Stimulated activated CD8-positive, alpha-beta memory T cell treated with anti-CD3 and anti-CD28 coated beads, Interleukin-4, amount 100 ng/mL, for 48 hours (primary cell): ENCODE data around the gene G2E3.
A peak's percentile ranks its signal among the peaks of the same experiment; 100 is the strongest.
"Not testable (repeated sequence)": the region's sequence is repeated elsewhere in the genome, so short reads cannot be mapped to it uniquely, and the experiment has no call there.

Experiments used
- DNase-seq: peaks from one replicate; pipeline ENCODE4 v3.0.0-alpha.2; 2020

Gene G2E3

DNA sequence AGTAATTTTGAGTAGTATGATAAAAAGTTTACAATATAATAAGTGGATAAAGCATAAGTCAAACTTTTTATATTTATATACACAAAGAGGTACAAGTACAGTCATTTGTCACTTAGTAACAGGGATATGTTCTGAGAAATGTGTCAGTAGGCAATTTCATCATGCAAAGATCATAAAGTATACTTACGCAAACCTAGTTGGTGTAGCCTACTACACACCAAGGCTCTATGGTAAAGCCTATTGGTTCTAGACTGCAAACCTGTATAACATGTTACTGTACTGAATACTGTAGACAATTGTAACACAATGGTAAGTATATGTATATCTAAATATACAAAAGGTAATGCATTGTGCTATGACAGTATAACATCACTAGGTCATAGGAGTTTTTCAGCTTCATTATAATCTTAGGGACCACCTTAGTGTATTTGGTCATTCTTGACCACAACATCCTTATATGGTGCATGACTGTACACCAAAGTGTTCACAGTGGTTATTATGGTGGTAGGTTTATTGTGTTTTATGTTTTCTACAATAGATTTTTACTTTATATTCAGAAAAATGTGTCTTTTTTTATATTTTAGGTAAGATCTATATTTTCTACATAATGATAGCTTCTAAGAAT, 48.3 kb downstream of the G2E3 start:
- DNase-seq, result no peak

DNA sequence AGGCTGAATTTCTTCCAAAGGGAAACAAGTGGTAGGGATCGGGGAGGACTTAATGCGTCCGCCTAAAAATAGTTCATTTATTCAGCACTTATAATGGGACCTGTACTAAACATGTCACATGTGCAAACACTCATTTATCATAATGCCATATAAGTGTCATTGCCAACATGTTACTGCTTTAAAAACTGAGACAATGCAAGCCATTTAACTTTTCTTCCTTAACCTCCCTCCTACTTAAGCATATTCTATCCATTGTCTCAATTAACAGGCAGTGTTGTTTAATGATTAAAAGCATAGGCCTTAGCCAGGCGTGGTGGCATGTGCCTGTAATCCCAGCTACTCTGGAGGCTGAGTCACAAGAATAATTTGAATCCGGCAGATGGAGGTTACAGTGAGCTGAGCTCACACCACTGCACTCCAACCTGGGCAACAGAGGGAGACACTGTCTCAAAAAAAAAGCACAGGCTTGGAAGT, 49.6 kb downstream of the G2E3 start:
- no peak for DNase-seq

DNA sequence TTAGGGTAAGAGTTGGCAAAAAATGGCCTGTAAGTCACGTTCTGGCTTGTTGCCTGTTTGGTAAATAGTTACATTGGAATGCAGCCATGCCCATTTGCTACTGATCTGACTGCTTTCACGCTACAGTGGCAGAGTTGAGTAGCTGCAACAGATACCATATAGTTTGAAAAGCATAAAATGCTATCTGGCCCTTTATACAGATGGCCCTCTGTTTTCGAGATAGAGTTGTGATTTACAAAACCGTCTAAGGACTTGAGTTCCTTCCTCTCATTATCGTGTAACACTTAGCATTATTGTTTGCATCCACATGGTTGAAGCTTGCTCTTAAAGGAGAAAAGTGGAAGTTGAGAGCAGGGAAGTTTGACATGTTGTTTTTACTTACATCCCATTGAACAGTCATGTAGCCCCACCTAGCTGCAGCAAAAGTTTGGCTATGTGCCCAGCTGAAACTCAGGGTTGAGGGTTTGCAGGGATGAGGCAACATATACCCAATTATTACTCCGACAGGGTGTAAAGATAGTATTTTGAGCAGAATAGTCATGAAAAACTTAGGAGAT, 51.9 kb downstream of the G2E3 start:
- peak; percentile 33 for DNase-seq

DNA sequence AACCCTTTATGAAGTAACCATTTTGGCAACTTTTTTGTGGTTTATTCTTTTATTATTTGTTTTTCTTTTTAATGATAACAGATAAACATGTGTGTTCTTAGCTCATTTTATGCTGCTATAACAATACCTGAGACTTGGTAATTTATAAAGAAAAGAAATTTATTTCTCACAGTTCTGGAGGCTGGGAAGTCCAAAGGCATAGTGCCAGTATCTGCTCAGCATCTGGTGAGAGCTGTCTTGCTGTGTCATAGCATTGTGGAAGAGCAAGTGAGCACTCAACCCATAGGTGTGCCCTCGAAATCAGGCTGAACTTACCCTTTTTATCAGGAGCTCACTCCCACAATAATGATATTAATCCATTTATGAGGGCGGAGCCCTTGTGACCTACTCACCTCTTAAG, 55.2 kb downstream of the G2E3 start:
- DNase-seq, result no peak

DNA sequence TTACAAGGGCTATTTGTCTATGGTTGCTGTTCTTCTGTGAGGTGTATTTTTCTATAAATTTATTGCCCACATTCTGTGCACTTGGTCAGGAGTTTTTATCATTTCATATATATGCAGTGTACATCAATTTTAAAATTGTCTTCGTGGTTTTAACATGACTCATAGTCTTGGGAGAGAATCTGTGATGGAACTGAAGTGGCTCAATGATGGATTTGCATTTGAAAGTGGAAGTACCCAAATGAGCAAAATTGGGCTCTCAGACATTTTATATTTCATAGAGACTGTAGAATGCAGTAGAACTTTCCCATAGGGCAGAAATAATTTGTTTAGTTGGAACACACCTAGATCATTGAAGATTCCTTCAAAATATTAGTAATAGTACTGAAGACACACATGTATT, 61.2 kb downstream of the G2E3 start:
- no peak for DNase-seq

DNA sequence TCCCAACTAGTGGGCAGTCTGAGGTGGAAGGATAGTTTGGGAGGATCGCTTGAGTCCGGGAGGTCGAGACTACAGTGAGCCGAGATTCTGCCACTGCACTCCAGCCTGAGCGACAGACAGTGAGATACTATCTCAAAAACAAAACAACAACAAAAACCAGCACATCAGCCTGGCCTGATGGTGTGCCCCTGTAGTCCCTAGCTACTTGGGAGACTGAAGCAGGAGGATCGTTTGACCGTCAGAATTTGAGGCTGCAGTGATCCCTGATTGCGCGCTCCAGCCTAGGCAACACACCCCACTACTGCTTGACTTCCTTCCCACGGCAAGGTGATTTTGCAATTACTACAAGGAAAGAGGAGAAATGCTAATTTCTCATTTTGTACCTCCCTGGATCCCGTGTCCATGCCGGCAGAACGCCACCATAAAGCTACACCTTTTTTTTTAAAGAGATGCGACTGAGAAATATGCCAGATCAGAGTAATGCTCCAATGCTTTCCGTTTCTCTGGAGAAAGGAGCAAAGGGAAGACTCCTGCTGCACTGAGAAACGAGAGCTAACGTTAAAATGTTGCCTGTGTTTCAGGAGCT, 62.5 kb downstream of the G2E3 start:
- DNase-seq, result peak; percentile 28

DNA sequence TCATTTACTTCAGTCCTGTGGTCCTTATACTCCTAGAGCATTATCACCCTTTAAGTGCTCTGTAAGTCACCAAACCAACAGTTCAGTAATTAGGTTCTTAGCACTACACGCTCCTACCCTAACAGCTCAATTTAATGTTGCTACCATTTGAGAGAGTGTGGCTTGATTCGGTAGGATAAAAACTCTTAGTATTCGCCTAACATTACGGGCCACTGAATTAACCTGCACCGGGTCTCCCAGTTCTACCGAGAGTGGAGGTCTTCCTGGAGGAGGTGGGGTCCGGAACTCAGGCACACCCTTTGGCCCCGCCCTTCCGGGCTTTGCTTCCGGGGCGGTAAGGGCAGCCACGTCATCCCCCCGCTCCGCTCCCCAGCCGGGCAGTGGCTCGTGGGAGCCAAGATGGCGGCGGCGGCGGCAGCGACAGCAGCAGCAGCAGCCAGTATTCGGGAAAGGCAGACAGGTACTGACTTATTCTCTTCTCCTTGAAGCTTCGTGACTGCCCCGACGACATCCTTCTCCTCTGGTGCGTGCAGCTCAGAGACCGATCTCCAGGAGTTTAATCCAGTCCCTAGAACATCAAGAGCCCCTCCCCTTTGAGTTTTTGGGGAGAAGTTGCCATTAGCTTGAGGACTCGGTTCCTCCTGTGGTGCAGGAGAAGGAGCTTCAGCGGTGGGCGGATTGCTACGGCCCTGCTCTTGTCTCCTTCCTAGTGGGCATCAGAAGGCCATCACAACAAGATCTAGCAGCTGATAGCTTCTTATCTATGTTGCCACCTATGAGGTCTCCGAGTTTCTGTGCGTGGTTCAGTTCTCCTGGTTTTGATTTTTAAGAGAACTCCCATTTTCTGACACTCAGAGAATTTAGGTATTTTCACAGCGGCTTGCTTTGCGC, 63.2 kb downstream of the G2E3 start, which contains the start of gene SCFD1:
Gene SCFD1 (plus strand): TSS at position 380 of the 891 bp plus-strand sequence. CDS start 20 bp downstream, at position 400.
- peak; percentile 95 for DNase-seq

DNA sequence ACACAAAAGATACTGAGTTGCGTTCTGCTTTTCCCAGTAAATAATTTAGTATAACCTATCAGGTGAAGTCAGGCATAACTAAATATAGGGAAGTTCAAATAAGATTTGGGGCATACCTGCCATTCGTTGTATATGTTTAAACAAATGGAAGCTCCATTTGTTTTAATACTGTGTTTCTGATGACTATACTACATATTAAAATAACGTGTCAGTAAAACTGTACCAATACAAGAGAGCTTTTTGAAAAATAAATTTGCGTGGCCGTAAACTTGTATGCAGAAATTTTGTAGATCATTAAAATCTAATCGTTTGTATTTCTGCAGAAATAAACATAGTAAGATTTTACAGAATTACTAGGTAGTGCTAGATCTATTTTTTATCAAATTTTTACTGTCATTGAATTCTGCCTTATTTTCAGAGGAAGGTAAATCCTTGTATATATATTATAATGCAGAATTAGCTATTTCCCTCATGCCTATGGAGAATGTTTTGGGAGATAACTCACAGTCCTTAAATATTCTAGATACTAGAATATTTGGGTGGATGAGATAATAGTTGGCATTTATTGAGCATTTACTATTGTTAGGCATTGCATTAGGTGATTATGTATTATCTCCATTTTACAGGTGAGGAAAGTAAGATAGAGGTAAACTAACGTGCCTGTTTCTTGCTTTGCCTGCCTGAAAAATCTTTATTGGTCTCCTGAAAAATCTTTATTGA, 64.6 kb downstream of the G2E3 start:
- DNase-seq, result no peak

DNA sequence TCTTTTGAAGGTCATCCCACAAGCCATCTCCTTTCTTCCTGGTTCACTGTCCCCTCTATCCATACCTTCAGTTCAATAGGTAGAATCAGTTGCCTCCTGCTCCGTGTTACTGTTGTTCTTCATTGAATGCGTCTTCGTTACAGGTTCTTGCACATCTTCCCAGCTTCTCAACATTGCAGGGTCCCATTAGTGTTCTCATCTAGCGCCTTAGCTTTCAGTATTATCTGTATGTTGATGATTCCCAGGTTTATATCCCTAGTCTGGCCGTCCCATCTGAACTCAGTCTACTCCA, 65.1 kb downstream of the G2E3 start:
- no peak for DNase-seq

DNA sequence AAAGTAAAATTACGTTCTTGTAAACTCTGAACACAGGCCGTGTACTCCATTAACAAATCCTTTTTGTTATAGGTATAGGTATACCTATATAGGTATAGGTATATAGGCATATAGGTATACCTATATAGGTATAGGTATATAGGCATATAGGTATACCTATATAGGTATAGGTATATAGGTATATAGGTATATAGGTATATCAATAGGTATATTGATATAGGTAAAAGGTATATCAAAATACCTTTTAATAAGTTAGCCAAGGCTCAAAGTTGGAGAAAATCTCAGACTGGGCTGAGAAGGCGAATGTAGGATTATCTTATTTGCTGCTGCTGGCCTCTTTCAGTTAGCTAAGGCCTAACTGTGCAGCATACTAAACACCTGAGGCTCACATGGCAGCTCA, 66.6 kb downstream of the G2E3 start:
- no peak for DNase-seq

DNA sequence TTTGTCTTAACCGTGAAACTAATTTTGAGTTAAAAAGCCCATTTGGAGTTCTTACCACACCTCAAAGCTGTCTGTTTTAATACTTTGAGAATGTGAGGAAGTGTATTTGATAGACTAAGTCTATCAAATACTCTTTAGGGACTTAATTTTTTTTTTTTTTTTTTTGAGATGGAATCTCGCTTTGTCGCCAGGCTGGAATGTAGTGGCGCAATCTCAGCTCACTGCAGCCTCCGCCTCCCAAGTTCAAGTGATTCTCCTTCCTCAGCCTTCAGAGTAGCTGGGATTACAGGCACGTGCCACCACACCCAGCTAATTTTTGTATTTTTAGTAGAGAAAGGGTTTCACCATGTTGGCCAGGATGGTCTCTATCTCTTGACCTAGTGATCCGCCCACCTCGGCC, 70.5 kb downstream of the G2E3 start:
- DNase-seq, result not testable (repeated sequence)

DNA sequence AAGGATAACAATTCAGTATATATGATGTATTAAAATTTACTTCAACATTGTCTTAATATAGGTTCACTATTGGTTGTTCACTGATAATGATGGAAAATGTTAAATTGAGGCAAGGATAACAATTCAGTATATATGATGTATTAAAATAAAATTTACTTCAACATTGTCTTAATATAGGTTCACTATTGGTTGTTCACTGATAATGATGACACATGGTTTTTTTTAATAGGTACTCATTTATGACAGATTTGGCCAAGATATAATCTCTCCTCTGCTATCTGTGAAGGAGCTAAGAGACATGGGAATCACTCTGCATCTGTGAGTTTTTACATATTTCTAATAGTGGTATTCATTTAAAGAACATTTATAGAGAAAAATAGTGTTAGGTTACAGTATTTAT, 71.3 kb downstream of the G2E3 start:
- no peak for DNase-seq

DNA sequence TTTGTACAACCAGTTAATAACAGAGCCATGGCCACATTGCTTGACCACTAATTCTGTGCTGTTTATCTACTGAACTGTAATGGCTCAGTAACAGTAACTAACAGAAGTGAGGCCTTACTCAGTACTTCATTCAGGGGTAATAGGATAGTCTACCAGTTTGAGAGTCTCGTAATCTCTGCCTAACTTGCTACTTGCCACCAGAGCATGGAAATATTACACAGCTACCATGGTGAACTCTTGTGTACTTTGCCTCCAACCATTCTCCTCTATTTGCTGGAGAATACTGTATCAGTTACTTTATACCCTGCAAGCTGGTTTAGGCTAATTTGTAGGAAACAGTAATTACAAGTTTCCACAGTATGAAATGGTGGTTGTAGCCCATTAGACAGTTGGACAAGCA, 73.8 kb downstream of the G2E3 start:
- DNase-seq, result no peak

DNA sequence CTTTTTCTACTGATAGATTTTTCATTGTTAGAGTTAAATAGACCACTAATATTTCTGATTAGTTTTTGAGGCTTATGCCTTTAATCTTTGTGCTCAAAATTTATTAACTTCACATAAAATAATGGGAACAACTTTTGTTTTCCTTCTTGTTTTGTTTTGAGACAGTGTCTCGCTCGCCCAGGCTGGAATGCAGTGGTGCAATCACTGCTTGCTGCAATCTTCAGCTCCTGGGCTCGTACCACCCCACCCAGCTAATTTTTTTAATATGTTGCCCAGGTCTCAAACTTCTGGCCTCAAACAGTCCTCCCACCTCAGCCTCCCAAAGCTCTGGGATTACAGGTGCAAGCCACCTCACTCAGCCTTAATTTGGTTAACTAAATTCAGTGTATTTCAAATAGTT, 80.0 kb downstream of the G2E3 start:
- DNase-seq, result no peak

DNA sequence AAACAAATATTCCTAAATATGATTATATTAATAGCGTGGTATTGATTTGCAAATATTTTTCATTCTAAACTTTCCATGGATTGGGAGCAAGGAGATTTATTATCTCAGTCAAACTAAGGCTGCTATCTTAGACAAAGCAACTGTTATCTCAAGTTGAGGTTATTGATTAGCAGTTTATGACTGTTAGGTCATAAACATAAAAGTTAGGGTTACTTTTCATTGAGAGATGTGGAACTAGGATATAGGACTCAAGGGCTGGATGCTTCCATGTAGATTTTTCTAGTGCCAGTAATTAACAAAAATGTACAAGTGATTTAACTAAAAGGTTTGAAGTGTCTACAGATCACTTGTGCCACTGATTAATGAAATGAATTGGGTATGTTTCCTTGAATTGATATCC, 82.2 kb downstream of the G2E3 start:
- DNase-seq, result no peak

DNA sequence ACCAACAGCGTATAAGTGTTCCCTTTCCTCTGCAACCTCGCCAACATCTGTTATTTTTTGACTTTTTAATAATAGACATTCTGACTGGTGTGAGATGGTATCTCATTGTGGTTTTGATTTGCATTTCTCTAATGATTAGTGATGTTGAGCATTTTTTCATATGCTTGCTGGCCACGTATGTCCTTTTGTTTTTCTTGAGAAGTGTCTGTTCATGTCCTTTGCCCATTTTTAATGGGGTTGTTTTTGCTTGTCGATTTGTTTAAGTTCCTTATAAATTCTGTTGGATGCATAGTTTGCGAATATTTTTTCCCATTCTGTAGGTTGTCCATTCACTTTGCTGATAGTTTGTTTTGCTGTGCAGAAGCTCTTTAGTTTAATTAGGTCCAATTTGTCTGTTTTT, 85.5 kb downstream of the G2E3 start:
- DNase-seq, result not testable (repeated sequence)

DNA sequence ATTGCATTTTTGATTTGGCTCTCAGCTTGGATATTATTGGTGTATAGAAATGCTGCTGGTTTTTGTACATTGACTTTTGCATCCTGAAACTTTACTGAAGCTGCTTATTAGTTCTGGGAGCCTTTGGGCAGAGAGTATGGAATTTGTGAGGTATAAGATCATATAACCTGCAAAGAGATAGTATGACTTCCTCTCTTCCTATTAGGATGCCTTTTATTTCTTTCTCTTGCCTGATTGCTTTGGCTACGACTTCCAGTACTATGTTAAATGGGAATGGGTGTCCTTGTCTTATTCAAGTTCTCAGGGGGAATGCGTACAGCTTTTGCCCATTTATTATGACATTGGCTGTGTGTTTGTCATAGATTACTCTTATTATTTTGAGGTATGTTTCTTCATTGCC, 86.6 kb downstream of the G2E3 start:
- DNase-seq, result no peak

DNA sequence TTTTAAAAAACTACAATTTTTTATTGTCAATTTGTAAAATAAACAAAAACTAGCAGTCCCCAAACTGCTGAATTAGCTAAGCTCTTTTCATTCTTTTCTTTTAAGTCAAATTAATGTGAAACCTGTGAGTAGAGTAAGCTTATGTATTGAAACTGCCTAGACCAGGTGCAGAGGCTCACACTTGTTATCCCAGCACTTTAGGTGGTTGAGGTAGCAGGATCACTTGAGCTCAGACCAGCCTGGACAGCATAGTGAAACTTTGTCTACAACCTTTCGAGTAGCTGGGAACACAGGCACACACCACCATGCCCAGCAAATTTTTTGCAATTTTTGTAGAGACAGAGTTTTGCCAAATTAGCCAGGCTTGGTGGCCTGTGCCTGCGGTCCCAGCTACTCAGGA, 89.5 kb downstream of the G2E3 start:
- DNase-seq, result no peak

DNA sequence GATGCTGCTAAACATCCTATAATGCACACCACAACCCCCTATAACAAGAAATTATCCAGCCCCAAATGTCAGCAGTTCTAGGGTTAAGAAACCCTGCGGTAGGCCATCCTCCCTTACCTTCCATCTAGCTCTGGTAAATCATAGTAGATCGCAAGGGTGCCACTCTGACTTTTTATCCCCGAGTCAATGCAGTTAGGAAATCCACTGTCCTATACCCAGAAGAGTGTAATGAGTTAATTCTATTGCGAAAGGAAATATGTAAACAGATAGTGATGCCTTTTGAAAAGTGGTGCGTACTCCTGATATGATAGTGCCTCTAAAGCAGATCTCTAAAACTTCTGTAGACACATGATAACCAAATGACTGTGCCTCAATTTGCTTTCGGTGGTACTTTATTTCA, 93.0 kb downstream of the G2E3 start:
- DNase-seq, result no peak

DNA sequence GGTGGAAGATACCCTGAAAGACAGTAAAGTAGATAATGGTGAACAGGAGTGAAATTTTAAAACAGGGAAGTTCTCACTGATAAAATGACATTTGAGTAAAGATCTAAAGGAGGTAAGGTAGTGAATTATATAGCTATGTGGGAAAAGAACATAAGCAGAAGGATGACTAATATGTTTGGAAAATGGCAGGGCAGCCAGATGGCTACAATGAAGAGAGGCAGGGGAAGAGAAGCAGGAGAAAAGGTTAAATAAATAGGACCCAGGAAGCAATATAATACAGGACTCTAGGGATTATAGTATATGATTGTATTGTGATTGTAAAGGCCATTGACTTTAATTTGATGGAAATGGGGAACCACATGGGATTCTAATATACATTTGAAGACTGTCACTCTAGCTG, 96.2 kb downstream of the G2E3 start:
- DNase-seq, result no peak

DNA sequence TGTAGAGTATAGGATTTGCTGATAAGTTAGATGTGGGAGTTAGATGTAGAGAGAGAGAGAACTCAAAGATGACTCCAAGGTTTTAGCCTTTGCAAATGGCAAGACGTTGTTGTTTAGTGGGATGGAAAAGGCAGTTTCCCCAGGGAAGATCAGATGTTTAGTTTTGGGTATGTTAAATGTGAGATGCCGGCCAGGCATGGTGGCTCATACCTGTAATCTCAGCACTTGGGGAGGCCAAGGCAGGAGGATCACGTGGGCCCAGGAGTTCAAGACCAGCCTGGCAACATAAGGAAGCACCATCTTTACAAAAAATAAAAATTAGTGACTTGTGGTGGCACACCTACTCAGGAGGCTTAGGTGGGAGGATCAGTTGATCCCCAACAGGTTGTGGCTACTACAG, 96.7 kb downstream of the G2E3 start:
- DNase-seq, result no peak

DNA sequence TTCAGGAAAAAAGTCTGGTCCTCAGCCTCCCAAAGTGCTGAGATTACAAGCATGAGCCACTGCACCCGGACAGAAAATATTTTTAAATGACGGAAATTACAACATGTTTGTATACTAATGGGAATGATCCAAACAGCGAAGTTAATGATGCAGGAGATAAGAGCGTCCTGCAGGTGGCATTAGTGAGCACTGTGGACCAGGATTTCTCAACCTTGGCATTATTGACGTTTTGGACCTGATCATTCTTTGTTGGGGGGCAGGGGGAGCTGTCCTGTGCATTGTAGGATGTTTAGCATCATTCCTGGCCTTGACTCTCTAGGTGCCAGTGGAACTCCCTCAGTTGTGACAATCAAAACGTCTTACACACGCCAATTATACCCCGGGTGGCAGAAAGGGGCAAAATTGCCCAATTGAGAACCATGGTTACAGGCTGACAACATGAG, 97.3 kb downstream of the G2E3 start:
- peak; percentile 36 for DNase-seq

DNA sequence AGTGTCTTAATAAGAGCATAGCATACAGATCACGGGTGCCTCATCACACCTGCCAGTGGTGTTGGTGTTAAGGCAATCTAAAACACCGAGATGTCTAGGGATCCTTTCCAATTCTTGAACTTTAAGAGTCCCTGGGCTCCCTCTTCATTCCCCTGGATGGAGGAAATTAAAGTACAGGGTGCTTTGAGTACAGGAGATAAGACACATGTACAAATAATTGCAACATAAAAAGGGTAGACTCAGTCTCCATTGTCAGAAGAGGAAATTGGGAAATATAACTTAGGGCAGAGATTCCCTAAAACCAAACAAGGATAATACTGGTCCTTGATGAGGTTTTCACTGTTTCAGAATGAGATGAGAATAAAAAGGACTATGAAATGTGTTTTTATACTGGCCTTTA, 98.1 kb downstream of the G2E3 start:
- DNase-seq, result no peak
